ENCODE results near the gene FEM1C.
A peak's percentile ranks its signal among the peaks of the same experiment; 100 is the strongest.

Gene FEM1C

GRCh38 chr5:115544436-115545350, at the start of gene FEM1C:
FEM1C (minus strand) TSS chr5:115544775; CDS start chr5:115543493, 1,282 bp downstream.
- peak; percentile 99 for DNase-seq

- no peak for DNase-seq
Measured at GRCh38 chr5:115589043-115589442, 44.5 kb upstream of the FEM1C start.

- no peak for DNase-seq
Measured at GRCh38 chr5:115588640-115589039, 44.1 kb upstream of the FEM1C start.

GRCh38 chr5:115586525-115587146, 42.1 kb upstream of the FEM1C start:
- DNase-seq = no peak

- no peak for DNase-seq
Measured at GRCh38 chr5:115585265-115585664, 40.7 kb upstream of the FEM1C start.

- DNase-seq = no peak
Measured at GRCh38 chr5:115584501-115584900, 39.9 kb upstream of the FEM1C start.

GRCh38 chr5:115583474-115583873, 38.9 kb upstream of the FEM1C start:
- peak; percentile 88 for DNase-seq

GRCh38 chr5:115580941-115581340, 36.4 kb upstream of the FEM1C start:
- DNase-seq = no peak

GRCh38 chr5:115579747-115580173, 35.2 kb upstream of the FEM1C start:
- no peak for DNase-seq

GRCh38 chr5:115579216-115579615, 34.6 kb upstream of the FEM1C start:
- DNase-seq = no peak

- DNase-seq = no peak
Measured at GRCh38 chr5:115578657-115579056, 34.1 kb upstream of the FEM1C start.

GRCh38 chr5:115577741-115578140, 33.2 kb upstream of the FEM1C start:
- no peak for DNase-seq

- no peak for DNase-seq
Measured at GRCh38 chr5:115577329-115577728, 32.8 kb upstream of the FEM1C start.

GRCh38 chr5:115575167-115576070, 30.8 kb upstream of the FEM1C start:
- DNase-seq = peak; percentile 54

- no peak for DNase-seq
Measured at GRCh38 chr5:115573133-115573532, 28.6 kb upstream of the FEM1C start.

GRCh38 chr5:115571441-115571878, 26.9 kb upstream of the FEM1C start:
- no peak for DNase-seq

- DNase-seq = no peak
Measured at GRCh38 chr5:115568668-115569067, 24.1 kb upstream of the FEM1C start.

GRCh38 chr5:115565233-115565632, 20.7 kb upstream of the FEM1C start:
- no peak for DNase-seq

GRCh38 chr5:115561176-115561575, 16.6 kb upstream of the FEM1C start:
- no peak for DNase-seq

GRCh38 chr5:115559524-115559923, 14.9 kb upstream of the FEM1C start:
- no peak for DNase-seq

- no peak for DNase-seq
Measured at GRCh38 chr5:115558388-115558956, 13.9 kb upstream of the FEM1C start.

GRCh38 chr5:115557667-115558387, 13.3 kb upstream of the FEM1C start:
- DNase-seq = no peak
